ENCODE data around the gene TMEM223.
"Not testable (repeated sequence)": the region's sequence is repeated elsewhere in the genome, so short reads cannot be mapped to it uniquely, and the experiment has no call there.

Gene TMEM223

DNA sequence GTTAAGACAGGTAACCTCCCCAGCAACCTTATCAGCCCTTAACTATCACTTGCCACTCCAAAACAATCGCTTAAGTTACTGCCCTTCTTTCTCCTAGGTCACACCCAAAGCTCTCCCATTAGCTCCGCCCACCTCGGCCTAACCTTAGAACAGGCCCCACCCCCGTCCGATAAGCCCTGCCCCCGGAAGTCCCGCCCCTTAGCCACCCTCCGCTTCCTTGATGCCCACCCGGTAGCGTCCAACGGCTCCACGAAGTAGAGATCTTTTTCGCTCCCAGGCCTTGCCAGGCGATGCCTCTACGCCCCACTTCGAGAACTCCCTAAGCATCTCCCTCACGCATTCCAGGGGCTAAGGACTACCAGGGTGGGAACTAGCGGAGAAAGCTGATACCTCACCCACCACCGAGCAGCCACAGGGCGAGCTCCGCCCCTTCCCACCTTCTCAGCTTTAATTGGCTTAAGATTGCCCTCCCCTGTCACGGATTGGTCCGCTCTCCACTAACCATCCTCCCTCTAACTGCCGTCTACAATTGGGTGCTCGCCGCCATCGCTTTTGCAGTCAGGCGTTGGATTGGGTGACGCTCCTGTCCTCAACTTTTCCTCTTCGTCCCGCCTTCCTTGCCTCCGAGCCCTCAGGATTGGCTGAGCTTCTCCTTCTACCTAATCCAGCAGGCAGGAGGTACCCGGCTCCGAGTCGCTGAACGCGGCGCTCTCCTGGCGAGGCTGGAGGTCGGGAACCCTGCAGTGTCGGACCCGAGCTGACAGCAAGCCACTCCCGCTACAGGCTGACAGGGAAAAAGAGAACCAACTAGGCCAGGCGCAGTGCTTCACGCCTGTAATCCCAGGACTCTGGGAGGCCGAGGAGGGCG, 37.8 kb downstream of the TMEM223 start, which contains the start of gene ZBTB3:
Gene ZBTB3 (minus strand): TSS at position 425 of the 868 bp plus-strand sequence. CDS start 496 bp downstream, outside the sequence.
- peak; percentile 99 for DNase-seq (ENCODE audit: low read depth, low spot score)

DNA sequence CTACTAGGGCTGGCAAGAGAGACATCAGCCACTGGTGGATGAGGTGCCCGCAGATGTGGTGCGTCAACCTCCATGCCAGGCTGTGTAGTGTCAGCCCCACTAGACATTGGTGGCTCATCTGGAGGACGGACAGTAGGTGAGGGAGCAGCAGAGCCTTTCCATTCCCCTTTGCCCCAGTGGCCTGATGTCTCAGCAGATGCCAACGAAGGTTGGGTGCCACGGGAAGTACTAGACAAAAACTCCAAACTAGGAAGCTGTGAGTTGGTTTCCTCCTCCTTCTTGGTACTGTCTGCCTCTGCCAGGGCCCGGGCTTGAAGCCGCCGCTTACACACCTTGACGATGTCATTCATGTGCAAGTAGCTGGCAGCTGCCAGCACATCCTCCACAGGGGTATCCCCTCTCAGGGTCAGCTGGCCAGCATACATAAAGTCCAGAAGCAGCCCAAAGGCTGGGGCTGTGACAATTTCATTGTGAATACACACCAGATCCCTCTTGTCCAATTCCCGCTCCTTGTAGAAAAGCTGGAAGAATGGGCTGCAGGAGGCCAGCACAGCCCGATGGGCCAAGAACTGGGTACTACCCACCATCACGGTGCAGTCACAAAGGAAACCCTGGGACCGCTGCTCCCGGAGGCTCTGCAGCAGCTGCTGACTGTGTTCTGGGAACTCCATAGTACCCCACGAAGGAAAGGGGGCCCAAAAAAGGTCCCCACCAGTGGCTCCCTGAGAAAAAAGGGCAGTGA, 38.6 kb downstream of the TMEM223 start:
- no peak for DNase-seq (ENCODE audit: low read depth, low spot score)

DNA sequence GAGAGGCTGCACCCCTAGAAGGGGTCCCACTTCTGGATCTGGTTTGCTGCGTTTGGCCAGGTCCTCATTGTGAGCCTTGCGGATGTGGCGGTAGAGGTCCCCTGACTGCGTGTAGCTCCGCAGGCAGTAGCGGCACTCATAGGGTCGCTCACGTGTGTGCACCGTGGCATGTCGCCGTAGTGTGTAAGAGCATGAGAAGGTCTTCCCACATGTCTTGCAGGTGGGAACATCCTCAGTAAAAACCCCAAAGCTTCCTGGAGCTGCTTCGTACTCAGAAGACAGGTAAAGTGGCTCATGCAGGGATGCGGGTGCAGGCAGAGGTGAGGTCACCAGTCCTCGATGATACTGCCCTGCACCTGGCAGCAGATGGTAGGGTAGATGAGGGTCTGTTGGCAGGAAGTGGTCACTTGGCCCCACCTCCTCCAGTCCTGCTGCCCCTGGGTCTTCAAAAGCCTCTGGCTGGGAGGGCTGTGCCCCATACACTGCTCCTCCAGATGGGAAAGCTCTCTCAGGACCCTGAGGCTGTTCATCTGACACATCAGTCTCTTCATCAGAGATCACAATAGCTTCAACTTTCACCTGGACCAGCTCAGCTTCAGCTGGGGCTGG, 39.5 kb downstream of the TMEM223 start:
- no peak for DNase-seq (ENCODE audit: low read depth, low spot score)

DNA sequence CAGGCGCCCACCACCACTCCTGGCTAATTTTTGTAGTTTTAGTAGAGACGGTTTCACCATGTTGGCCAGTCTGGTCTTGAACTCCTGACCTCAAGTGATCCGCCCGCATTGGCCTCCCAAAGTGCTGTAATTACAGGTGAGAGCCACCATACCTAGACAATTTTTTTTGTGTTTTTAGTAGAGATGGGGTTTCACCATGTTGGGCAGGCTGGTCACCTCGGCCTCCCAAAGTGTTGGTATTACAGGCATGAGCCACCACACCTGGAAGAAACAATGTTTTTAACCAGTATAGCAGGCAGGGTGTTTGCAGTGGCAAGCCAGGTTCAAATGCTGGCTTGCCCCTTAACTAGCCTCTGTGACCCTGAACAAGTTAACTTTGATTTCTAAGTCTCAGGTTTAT, 41.9 kb downstream of the TMEM223 start:
- DNase-seq (ENCODE audit: low read depth, low spot score): not testable (repeated sequence)

DNA sequence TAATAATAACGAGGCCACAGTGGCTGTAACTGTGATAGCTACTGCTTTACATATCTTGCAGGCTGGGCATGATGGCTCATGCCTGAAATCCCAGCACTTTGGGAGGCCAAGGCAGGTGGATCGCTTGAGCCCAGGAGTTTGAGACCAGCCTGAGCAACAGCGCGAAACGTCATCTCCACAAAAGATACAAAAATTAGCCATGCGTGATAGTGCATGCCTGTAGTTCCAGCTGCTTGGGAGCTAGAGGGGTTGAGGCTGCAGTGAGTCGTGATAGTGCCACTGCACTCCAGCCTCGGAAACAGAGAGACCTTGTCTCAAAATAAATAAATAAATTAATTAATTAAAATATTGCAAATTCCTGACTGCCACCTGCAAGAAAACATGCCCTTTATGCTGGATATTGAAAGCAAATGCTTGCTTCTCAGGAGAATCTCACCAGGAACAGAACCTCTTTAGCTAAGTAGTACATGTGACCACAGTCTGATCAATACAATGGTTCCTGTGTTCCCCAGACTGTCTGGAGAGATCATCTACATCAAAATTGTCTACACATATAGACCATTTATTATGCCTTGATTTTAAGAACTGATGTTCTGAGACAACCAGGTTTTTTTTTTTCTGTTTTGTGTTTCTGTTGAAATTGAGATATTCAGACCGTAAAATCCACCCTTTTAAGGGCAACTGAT, 44.2 kb downstream of the TMEM223 start:
- DNase-seq (ENCODE audit: low read depth, low spot score): no peak

All from iPS DF 19.7 (cell line).